K562 treated with DMSO at 1 percent for 12 hours (cell line): Measurements from ENCODE around the gene PPP2R2B. TPM values are rescaled to one million over a fixed set of nuclear protein-coding genes. Genes with fewer than 3 reads are reported as not detected.

Experiments used
- total RNA-seq: library from RNA; unstranded; fragments of 300-600 nt; gene quantifications from 2 replicates; pipeline ENCODE4 v1.2.3, GENCODE V29; 2022; ENCODE audit not compliant: insufficient read depth

Gene PPP2R2B
- not detected in 2 replicates for total RNA-seq

DNA sequence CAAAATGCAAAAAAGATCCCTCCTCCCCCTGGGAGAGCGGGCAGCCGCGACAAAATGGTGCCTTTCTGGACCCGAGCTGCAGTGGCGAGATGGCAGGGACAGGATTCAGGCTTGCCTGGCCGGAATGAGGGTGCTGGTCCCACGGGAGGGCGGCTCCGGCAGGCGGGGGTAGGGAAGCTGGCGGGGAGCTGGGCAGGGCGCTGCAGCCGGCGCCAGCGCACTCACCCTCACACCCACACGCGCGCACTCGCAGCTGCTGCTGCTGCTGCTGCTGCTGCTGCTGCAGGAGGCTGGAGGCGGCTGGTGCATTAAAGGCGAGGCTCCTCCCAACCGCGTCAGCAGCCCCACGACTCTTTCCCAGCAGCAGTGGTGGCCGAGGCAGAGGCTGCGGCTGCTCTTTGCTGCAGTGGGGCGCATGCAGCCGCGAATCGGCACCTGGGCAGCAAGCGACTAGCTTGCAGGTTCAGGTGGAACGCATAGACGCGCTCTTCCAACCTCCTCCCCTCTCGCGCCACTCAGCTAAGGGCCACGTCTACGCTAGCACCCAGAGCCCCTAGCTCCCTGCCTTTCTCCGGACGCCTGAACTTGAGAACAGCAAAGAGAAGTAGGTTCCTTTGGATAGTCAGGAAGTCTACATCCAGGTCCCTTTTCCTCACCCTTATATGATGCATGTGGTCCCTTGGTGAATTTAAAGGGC lies at the start of gene PPP2R2B:
Gene PPP2R2B (minus strand): TSS at position 282 of the 697 bp plus-strand sequence.

